ENCODE measurements around the gene IRF3. TPM values are rescaled to one million over a fixed set of nuclear protein-coding genes. Genes with fewer than 3 reads are reported as not detected.
A peak's percentile ranks its signal among the peaks of the same experiment; 100 is the strongest.

IRF3 gene
- total and polyA plus RNA-seq, 2 donors from 2014 or later = 64.5 to 84.9 TPM

DNA sequence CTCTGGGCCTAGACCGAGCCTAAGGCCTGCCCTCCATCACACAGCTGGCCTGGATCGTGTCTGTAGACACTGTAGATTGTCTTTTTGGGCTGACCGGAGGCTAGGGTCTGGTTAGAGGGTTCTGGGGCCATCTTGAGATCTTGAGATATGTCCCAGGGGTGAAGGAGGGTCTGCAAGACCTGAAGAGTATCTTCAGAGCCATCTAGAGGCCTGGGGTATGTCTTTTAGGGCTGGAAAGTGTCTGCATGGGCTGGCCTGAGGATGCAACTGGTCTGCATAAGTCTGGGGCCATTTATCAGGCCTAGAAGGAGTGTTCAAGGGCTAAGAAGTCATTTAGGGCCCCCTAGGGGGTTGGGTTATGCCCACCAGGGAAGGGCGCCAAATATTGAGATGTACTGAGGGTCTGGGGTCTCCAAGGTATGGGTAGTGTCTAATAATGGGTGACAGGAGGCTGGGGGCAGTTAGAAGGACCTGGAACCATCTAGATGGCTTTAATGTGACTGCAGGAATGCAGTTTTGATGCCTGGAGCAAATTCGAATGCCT, 23.1 kb downstream of the IRF3 start:
- peaks cover 7 to 20% (median 14%) of the 10 kb centered on the region in 3 donors for H3K4me1 ChIP-seq (ENCODE audit: control insufficient read depth in 2 of 3, insufficient read depth in 2 of 3, low read depth in 1 of 3, low read length in 3 of 3)
- DNase-seq (peak in 2 of 5 donors; percentile 19 to 29), FAIRE-seq (no peak)
- no peaks in the 10 kb centered on the region for H3K9me3 ChIP-seq (ENCODE audit: control insufficient read depth in 2 of 3, insufficient read depth in 1 of 3, low read length in 3 of 3)
- TF ChIP-seq, protein P1, sequence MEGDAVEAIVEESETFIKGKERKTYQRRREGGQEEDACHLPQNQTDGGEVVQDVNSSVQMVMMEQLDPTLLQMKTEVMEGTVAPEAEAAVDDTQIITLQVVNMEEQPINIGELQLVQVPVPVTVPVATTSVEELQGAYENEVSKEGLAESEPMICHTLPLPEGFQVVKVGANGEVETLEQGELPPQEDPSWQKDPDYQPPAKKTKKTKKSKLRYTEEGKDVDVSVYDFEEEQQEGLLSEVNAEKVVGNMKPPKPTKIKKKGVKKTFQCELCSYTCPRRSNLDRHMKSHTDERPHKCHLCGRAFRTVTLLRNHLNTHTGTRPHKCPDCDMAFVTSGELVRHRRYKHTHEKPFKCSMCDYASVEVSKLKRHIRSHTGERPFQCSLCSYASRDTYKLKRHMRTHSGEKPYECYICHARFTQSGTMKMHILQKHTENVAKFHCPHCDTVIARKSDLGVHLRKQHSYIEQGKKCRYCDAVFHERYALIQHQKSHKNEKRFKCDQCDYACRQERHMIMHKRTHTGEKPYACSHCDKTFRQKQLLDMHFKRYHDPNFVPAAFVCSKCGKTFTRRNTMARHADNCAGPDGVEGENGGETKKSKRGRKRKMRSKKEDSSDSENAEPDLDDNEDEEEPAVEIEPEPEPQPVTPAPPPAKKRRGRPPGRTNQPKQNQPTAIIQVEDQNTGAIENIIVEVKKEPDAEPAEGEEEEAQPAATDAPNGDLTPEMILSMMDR (IDR thresholded peaks at IDR 0.05; ENCODE audit: borderline replicate concordance, extremely low read depth, insufficient read depth) = no peak
- H3K27me3 ChIP-seq (ENCODE audit: control insufficient read depth, insufficient read depth, low read length) = no peaks in the 10 kb centered on the region
- peak overlapping the region; percentile 70 to 100 (median 97) for H3K4me3 ChIP-seq (ENCODE audit: low read length in 3 of 3)
- peak overlapping the region; percentile 49 to 100 (median 97) for H3K9ac ChIP-seq (ENCODE audit: low read length in 3 of 3)
- intact Hi-C loops (cut with DNase I) = no loop called here
- H3K27ac ChIP-seq (ENCODE audit: low read depth in 2 of 2, low read length in 2 of 2) = peak overlapping the region; percentile 68 to 90
- H3K36me3 ChIP-seq (ENCODE audit: control insufficient read depth in 2 of 3, insufficient read depth in 3 of 3, low read length in 3 of 3) = peaks cover 0 to 11% (median 5%) of the 10 kb centered on the region in 3 donors

DNA sequence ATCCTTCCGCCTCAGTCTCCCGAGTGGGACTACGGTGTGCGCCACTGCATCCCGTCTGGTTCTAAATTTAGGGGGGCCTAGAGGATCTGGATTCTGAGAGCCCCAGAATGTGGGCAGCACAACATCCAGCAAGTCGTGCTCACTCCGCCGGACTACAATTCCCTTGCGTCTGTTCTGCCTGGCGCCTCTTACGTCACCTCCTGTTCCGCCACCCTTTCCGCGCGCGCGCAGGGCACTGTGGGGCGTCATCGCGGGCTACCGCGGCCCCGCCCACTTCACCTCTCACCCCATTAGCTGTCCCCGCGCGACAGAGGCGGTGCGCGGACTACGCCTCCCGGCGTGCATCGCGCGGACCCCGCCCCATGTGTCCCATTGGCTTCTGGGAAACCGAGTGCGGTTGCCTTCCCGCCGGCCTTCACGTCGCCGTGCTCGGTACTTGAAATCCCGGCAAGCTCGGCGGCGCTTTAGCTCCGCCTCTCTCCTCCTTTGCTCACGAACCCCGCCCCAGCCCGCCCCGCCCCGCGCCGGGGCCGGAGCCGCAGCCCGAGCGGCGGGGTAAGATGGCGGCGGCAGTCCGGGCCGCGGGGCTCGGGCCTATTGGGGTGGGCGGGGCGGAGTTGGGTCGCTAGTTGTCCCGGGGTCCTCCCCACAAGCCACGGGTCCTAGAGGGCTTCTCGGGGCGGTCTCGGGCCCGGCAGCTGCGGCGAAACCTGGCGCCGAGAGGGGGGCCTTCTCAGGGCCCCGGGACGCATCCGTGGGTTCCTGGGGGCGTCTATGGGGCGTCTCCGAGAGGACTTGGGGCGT, 23.8 kb downstream of the IRF3 start, which contains the start of gene SCAF1:
TSS of gene SCAF1 (plus strand) at position 522 of the 804 bp plus-strand sequence. CDS start 2,818 bp downstream, outside the sequence.
- Histone ChIP-seq H3K9ac (ENCODE audit: low read length in 3 of 3) (peak within 1 kb of the TSS; percentile 77 to 100 (median 97)), H3K9me3 (ENCODE audit: control insufficient read depth in 2 of 3, insufficient read depth in 1 of 3, low read length in 3 of 3) (no peaks in the 10 kb centered on the region), H3K4me1 (ENCODE audit: control insufficient read depth in 2 of 3, insufficient read depth in 2 of 3, low read depth in 1 of 3, low read length in 3 of 3) (peaks cover 7 to 21% (median 14%) of the 10 kb centered on the region in 3 donors), H3K36me3 (ENCODE audit: control insufficient read depth in 2 of 3, insufficient read depth in 3 of 3, low read length in 3 of 3) (peaks cover 0 to 7% (median 5%) of the 10 kb centered on the region in 3 donors), H3K27me3 (ENCODE audit: control insufficient read depth, insufficient read depth, low read length) (no peaks in the 10 kb centered on the region), H3K27ac (ENCODE audit: low read depth in 2 of 2, low read length in 2 of 2) (peak within 1 kb of the TSS; percentile 99 to 100), H3K4me3 (ENCODE audit: low read length in 3 of 3) (peak within 1 kb of the TSS; percentile 71 to 100 (median 97))
- intact Hi-C loops (cut with DNase I) = no loop called here
- FAIRE-seq = peak; percentile 88
- TF ChIP-seq, protein P1 (IDR thresholded peaks at IDR 0.05; ENCODE audit: borderline replicate concordance, extremely low read depth, insufficient read depth) = no peak
- peak; percentile 99 to 100 (median 99) for DNase-seq

DNA sequence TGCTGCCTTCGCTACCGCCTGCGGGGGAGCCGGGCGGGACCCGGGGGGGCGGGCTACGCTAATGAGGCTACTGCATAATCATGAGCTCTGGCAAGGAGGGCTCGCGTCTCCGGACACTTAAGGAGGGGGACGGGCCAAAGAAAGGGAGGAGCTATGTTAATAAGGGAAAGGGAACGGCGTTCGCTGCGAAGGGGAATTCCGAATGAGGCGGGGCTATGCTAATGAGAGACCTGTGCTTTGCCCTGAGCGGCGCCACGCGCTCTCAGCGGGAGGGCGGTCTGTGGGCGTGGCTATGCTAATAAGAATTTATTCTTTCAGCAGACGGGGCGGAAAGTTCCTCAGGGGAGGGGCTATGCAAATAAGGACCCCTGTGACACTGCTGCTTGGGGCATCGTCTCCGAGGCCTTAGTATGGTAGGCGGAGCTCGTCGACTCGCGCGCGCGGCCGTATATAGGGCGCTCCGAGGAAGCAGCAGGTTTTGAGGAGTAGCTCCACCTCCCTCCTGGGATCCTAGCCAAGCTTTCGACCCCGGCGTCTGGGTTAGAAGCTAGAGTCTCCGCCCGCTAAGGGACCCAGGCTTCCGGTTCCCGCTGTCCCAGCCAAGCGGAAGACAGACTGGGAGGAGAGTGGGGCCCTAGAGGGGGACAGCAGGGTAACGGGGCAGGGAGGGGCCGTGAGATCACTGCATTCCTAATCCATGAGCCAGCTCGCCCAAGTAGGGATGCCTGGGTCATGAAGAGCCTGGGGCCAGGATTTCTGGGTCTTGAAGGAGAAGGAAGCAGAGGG, 25.4 kb downstream of the IRF3 start, which contains the start of gene RRAS:
TSS of gene RRAS (minus strand) at position 31 of the 786 bp plus-strand sequence. CDS start 45 bp downstream, outside the sequence.
- FAIRE-seq (peak; percentile 99), DNase-seq (peak; percentile 100)
- Histone ChIP-seq H3K27me3 (ENCODE audit: control insufficient read depth, insufficient read depth, low read length) (no peaks in the 10 kb centered on the region), H3K9ac (ENCODE audit: low read length in 3 of 3) (peak within 1 kb of the TSS; percentile 77 to 97 (median 96)), H3K36me3 (ENCODE audit: control insufficient read depth in 2 of 3, insufficient read depth in 3 of 3, low read length in 3 of 3) (no peaks in the 10 kb centered on the region), H3K4me1 (ENCODE audit: control insufficient read depth in 2 of 3, insufficient read depth in 2 of 3, low read depth in 1 of 3, low read length in 3 of 3) (peaks cover 7 to 28% (median 14%) of the 10 kb centered on the region in 3 donors), H3K9me3 (ENCODE audit: control insufficient read depth in 2 of 3, insufficient read depth in 1 of 3, low read length in 3 of 3) (no peaks in the 10 kb centered on the region), H3K4me3 (ENCODE audit: low read length in 3 of 3) (peak within 1 kb of the TSS; percentile 71 to 75 (median 75)), H3K27ac (ENCODE audit: low read depth in 2 of 2, low read length in 2 of 2) (peak within 1 kb of the TSS; percentile 99 to 100)
- TF ChIP-seq, protein P1 (IDR thresholded peaks at IDR 0.05; ENCODE audit: borderline replicate concordance, extremely low read depth, insufficient read depth) = no peak
- intact Hi-C loops (cut with DNase I) = no loop called here
